Tracheal epithelial cell (primary cell): ENCODE measurements around the gene MCAM. TPM values are rescaled to one million over a fixed set of nuclear protein-coding genes. Genes with fewer than 3 reads are reported as not detected.

Experiments used
- total RNA-seq: library from RNA; depleted of rRNA; stranded (reverse); fragments of >200 nt; gene quantifications from 2 replicates; pipeline ENCODE4 v1.2.1, GENCODE V29; 2014

MCAM gene
- total RNA-seq = 44.1 and 177 TPM in 2 replicates

DNA sequence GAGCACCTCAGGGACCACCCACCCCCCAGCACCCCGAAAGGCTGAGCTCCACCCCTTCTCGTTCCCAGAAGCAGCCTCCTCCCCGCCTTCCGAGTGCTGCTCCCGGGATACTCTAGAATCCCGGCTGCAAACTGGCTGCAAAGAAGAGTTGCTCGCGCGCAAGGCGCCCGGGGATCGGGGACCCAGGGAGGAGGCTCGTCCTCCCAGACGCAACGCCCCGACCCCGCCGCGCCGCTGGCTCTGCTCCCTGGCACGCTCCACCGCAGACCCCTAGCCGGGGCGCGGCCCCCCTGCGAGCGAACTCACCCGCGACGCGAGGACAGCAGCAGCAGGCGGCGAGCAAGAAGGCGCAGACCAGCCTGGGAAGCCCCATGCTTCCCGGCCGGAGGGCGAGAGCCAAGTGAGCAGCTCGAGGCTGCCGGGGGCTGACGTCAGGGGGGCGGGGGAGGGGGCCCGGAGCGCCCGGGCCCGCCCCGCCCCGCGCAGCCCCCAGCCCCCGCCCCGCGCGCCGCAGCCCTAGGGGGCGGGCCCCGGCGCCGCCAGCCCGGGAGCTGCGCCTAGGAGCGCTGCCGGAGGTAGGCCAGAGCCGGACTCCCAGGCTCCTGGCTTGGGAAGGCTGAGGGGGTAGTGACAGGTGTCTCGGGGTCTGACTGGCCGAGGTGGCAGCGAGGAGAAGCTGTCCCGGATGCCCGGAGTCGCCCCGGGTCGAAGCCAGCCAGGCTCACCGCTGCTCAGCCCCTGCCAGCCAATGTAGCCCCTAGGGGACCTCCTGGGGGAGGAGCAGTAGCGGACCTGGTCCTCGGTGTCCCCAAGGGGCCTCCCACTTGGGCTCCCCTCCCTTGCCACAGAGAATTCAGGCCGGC lies at the start of gene MCAM:
MCAM (minus strand) TSS at position 402 of the 863 bp plus-strand sequence; CDS start at position 373, 29 bp downstream.

GRCh38 chr11:119346605-119347004 lies 29.7 kb upstream of the MCAM start, which contains the start of gene MFRP:
TSS of gene MFRP (minus strand) at chr11:119346705. CDS start at chr11:119346513, 192 bp downstream.

DNA sequence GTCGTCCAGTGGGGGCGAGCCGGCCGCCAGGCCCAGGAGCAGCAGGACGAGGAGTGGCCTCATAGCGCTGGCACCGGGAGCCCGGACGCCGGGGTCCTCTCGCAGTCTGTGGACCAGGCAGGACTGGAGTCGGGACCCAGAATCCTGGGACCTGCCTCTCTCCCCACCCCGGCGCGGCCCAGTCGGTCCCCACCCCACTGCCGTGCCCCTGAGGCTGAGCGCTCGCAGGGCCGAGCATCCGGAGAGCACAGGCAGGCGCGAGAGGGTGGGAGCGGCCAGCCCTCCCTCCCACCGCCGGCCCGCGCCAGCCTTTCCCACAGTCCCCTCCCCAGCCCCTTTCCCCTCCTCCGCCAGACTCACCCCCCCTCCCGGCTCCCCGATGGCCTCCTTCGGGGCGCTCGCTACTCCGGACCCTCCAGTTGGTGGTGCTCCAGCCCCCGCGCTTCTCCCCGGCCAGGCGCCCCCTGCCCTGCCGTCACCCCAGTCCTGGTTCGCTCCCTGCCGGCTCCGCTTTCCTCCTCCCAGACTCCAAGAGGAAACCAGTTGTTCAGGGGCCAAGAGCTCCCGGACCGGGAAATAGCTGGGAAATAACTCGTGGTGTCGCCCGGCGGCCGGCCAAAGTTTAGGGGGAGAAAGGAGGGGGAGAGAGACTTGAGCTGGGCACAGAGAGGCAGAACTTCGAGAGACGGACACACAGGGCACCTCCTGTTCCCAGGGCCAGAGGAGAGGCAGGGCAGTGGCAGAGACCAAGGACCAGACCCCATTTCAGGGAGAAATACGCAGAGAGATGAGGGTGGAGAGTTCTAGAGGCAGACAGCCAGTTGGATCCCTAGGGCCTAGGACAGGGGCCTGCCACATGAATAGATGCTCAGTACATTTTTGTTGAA lies 23.6 kb upstream of the MCAM start, which contains the start of gene C1QTNF5:
C1QTNF5 (minus strand) TSS at position 549 of the 887 bp plus-strand sequence; CDS start at position 63, 486 bp downstream.

GRCh38 chr11:119334174-119334930 lies 17.4 kb upstream of the MCAM start, which contains the start of gene RNF26:
TSS of gene RNF26 (plus strand) at chr11:119334527. CDS start at chr11:119335123, 596 bp downstream.

Other genes with a start within 250 kb of the MCAM start
- 19.0 and 19.6 TPM in 2 replicates for gene VPS11, start 249.3 kb downstream of the MCAM start, total RNA-seq
- 17.4 and 21.3 TPM in 2 replicates for gene HMBS, start 232.2 kb downstream of the MCAM start, total RNA-seq
- gene DPAGT1, start 215.3 kb downstream of the MCAM start, total RNA-seq = 20.2 and 27.5 TPM in 2 replicates
- 1.4 and 1.9 TPM in 2 replicates for gene C2CD2L, start 209.8 kb downstream of the MCAM start, total RNA-seq
- 13.0 and 27.5 TPM in 2 replicates for gene HINFP, start 195.6 kb downstream of the MCAM start, total RNA-seq
- not detected in 2 replicates for gene ABCG4, start 168.1 kb downstream of the MCAM start, total RNA-seq
- gene NLRX1, start 148.4 kb downstream of the MCAM start, total RNA-seq = 24.5 and 27.0 TPM in 2 replicates
- not detected in 2 replicates for gene NHERF4, start 131.7 kb downstream of the MCAM start, total RNA-seq
- gene CBL, start 110.8 kb downstream of the MCAM start, total RNA-seq = 9.0 and 9.6 TPM in 2 replicates
- gene RNF26, start 17.4 kb upstream of the MCAM start, total RNA-seq = 3.1 and 4.9 TPM in 2 replicates
- 0.43 and 1.2 TPM in 2 replicates for gene C1QTNF5, start 23.8 kb upstream of the MCAM start, total RNA-seq
- gene MFRP, start 29.6 kb upstream of the MCAM start, total RNA-seq = not detected in 2 replicates
- 0.96 TPM in 1 of 2 replicates, not detected in the other for gene USP2, start 64.6 kb upstream of the MCAM start, total RNA-seq
- gene THY1, start 106.0 kb upstream of the MCAM start, total RNA-seq = 0.21 and 2.4 TPM in 2 replicates